Measurements from ENCODE around the gene IRF3. TPM values are rescaled to one million over a fixed set of nuclear protein-coding genes. Genes with fewer than 3 reads are reported as not detected.

Gene IRF3
- total RNA-seq, 2 experiments from 2014 or later = 90.8 to 108 TPM

- no peaks in the 10 kb centered on the region for H3K27me3 Mint-ChIP-seq
- H3K4me1 Mint-ChIP-seq (ENCODE audit: low read depth) = peaks cover 19% of the 10 kb centered on the region
- DNase-seq = no peak
- H3K9me3 Mint-ChIP-seq = no peaks in the 10 kb centered on the region
- peaks cover 16% of the 10 kb centered on the region for H3K36me3 Mint-ChIP-seq (ENCODE audit: low read depth)
- no peak for TF ChIP-seq CTCF (IDR thresholded peaks at IDR 0.05)
- no peak overlapping the region for H3K27ac Mint-ChIP-seq
- CTCF ChIA-PET = no interaction called here
- intact Hi-C loops (cut with micrococcal nuclease) = no loop called here
- no peak for ATAC-seq
- POLR2A ChIA-PET = interaction anchor here (0.9 kb wide), 1 partner anchor 9 kb away, joined by 3 read pairs; no protein-coding TSS in a partner anchor
- no peak overlapping the region for H3K4me3 Mint-ChIP-seq
These were observed 19.1 kb downstream of the IRF3 start for GRCh38 chr19:49646586-49646985.

GRCh38 chr19:49645995-49646394 is 19.7 kb downstream of the IRF3 start:
- no peak overlapping the region for H3K27ac Mint-ChIP-seq
- no peaks in the 10 kb centered on the region for H3K9me3 Mint-ChIP-seq
- peaks cover 19% of the 10 kb centered on the region for H3K4me1 Mint-ChIP-seq (ENCODE audit: low read depth)
- no peak for ATAC-seq
- no peaks in the 10 kb centered on the region for H3K27me3 Mint-ChIP-seq
- ChIA-PET CTCF (no interaction called here), POLR2A (interaction anchor here (1.0 kb wide), 1 partner anchor 30 kb away, joined by 3 read pairs; no protein-coding TSS in a partner anchor)
- DNase-seq = no peak
- peaks cover 15% of the 10 kb centered on the region for H3K36me3 Mint-ChIP-seq (ENCODE audit: low read depth)
- H3K4me3 Mint-ChIP-seq = no peak overlapping the region
- intact Hi-C loops (cut with micrococcal nuclease) = no loop called here
- TF ChIP-seq CTCF (IDR thresholded peaks at IDR 0.05) = no peak

GRCh38 chr19:49645592-49645991 is 20.1 kb downstream of the IRF3 start:
- ChIA-PET CTCF (interaction anchor here (2.3 kb wide), 1 partner anchor 31 kb away, joined by 6 read pairs; the partner anchor contains the start of gene PRMT1), POLR2A (interaction anchor here (1.0 kb wide), 2 partner anchors 11 to 31 kb away, joined by 3 read pairs; no protein-coding TSS in a partner anchor)
- intact Hi-C loops (cut with micrococcal nuclease) = no loop called here
- TF ChIP-seq CTCF (IDR thresholded peaks at IDR 0.05) = no peak
- H3K27ac Mint-ChIP-seq = no peak overlapping the region
- peaks cover 16% of the 10 kb centered on the region for H3K36me3 Mint-ChIP-seq (ENCODE audit: low read depth)
- ATAC-seq = no peak
- no peaks in the 10 kb centered on the region for H3K9me3 Mint-ChIP-seq
- DNase-seq = no peak
- H3K4me1 Mint-ChIP-seq (ENCODE audit: low read depth) = peaks cover 19% of the 10 kb centered on the region
- H3K4me3 Mint-ChIP-seq = no peak overlapping the region
- no peaks in the 10 kb centered on the region for H3K27me3 Mint-ChIP-seq

GRCh38 chr19:49643466-49643865 is 22.2 kb downstream of the IRF3 start:
- Mint-ChIP-seq H3K4me1 (ENCODE audit: low read depth) (peaks cover 30% of the 10 kb centered on the region), H3K4me3 (peak overlapping the region; percentile 92), H3K36me3 (ENCODE audit: low read depth) (peaks cover 12% of the 10 kb centered on the region), H3K27ac (peak overlapping the region; percentile 22), H3K9me3 (no peaks in the 10 kb centered on the region), H3K27me3 (no peaks in the 10 kb centered on the region)
- ATAC-seq (no peak), DNase-seq (peak; percentile 34)
- ChIA-PET POLR2A (interaction anchor here (0.8 to 3.3 kb wide), 5 partner anchors 13 to 165 kb away, joined by 3 to 16 read pairs (median 5); partner anchors contain the start of genes BCL2L12 and IRF3), CTCF (interaction anchor here (0.9 to 2.3 kb wide), 5 partner anchors 28 to 97 kb away, joined by 3 to 6 read pairs (median 3); partner anchors contain the start of gene PRMT1)
- no peak for TF ChIP-seq CTCF (IDR thresholded peaks at IDR 0.05)
- intact Hi-C loops (cut with micrococcal nuclease) = loop anchor here (5.0 kb wide), 1 partner anchor 34 kb away; the partner anchor contains the start of gene PRMT1

GRCh38 chr19:49642492-49643035 is 23.1 kb downstream of the IRF3 start:
- DNase-seq (no peak), ATAC-seq (no peak)
- TF ChIP-seq CTCF (IDR thresholded peaks at IDR 0.05) = no peak
- intact Hi-C loops (cut with micrococcal nuclease) = loop anchor here (5.0 kb wide), 1 partner anchor 35 kb away; the partner anchor contains the start of gene PRMT1
- Mint-ChIP-seq H3K36me3 (ENCODE audit: low read depth) (peaks cover 12% of the 10 kb centered on the region), H3K9me3 (no peaks in the 10 kb centered on the region), H3K27me3 (no peaks in the 10 kb centered on the region), H3K4me1 (ENCODE audit: low read depth) (peaks cover 36% of the 10 kb centered on the region), H3K27ac (peak overlapping the region; percentile 99), H3K4me3 (peak overlapping the region; percentile 92)
- POLR2A ChIA-PET = interaction anchor here (0.6 to 3.3 kb wide), 6 partner anchors 14 to 1516 kb away, joined by 3 to 16 read pairs (median 4); partner anchors contain the start of genes BCL2L12 and IRF3
- CTCF ChIA-PET = interaction anchor here (1.0 to 1.5 kb wide), 5 partner anchors 29 to 96 kb away, joined by 3 to 5 read pairs (median 4); no protein-coding TSS in a partner anchor
